NCI-H1694 (cell line): ENCODE results near the gene WIF1.

Experiments used
- DNase-seq: peaks from one replicate; lab custom pipeline; 2025; lab: John Stamatoyannopoulos, UW

Gene WIF1

DNA sequence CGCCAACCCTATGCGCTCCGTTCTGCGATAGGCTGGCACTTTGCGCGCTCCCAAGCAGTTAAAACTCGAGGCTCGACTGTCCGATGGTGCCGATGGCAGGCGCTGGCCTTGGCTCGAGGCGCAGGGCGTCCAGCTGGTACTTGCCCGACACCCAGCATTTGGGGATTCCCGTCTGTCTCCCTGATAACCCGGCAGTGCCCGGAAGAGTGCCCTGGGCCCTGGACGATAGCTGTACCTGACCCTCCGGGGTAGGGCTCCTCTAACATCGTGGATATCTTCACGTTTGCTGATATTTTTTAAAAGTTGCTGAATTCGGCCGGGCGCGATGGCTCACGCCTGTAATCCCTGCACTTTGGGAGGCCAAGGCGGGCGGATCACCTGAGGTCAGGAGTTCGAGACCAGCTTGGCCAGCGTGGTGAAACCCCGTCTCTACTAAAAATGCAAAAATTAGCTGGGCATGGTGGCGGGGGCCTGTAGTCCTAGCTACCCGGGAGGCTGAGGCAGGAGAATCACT, 908 bp upstream of the WIF1 start:
- DNase-seq, result no peak

- no peak for DNase-seq
Measured at GRCh38 chr12:65119063-65119462, 2.0 kb downstream of the WIF1 start.

GRCh38 chr12:65113621-65114035, 7.5 kb downstream of the WIF1 start:
- no peak for DNase-seq

DNA sequence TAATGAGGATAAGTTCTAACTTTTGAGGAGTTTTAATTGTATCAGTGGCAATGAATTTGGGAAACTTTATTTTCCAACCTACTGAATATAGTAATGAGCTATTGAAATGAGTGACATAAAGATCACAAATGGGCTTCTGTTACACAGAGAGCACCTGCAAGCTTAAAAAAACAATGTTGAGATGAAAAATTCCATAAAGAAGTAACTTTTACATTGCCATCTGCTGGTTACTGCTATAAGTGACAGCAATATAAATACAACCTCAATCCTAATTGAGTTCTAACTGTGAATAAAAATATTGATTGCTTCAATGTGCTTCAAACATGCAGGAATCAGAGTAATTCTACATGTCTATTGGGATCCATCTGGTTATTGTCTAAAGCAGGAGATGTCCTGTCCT, 14.2 kb downstream of the WIF1 start:
- no peak for DNase-seq

DNA sequence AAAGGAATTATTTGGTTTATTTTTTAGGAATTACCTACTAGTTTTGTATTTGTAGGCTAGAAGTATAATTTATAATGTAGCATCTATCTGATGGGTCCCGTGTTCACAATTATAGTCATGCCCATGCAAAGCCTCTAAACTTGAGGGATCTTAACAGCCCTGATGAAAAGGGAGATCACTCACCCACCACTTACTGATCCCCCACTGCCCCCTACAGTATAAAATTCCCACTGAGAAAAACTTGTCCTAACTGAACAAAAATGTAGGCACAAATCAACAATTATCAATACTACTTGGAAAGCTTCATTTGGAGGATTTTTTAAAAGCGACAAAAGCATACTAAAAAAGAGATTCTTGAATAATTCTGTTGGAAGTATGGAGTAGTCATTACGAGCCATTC, 21.0 kb downstream of the WIF1 start:
- no peak for DNase-seq

GRCh38 chr12:65099182-65099581, 21.9 kb downstream of the WIF1 start:
- no peak for DNase-seq

DNA sequence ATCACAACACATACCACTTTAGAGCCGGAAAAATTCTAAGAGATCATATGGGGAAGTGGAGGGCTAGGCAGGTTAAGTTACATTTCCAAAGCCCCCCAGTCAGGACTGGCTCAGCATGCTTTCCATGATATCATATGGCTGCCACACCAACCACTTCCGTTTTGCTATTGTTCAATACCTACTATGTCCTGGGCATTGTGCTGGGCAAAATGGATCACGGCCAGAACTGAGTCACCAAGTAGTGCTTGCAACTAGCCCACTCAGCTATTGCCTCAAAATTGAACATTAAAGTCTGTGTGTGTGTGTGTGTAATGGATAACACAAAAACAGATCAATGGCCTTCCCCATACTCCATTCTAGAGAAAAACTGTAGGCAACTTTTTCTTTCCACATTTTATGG, 22.7 kb downstream of the WIF1 start:
- no peak for DNase-seq

- DNase-seq, result no peak
Measured at GRCh38 chr12:65094722-65095121, 26.4 kb downstream of the WIF1 start.

DNA sequence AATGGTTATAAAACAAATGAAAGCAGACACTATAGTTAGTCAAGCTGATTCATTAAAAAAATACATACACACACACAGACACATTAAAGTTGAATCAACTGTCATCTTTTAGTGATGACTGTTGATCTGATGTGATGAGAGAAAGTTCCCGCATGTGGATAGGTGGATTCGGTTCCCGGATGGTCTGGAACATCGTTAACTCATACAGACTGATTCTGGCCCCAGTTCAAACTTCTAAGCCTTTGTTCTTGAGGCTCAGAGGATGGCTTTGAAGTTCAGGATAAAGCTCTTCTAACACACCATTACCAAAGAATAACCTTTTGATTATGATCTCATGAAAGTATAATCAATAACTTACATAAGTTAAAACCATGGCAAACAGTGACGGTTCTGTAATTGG, 27.5 kb downstream of the WIF1 start:
- no peak for DNase-seq

- no peak for DNase-seq
Measured at GRCh38 chr12:65090461-65090860, 30.6 kb downstream of the WIF1 start.

- DNase-seq, result no peak
Measured at GRCh38 chr12:65086236-65086635, 34.9 kb downstream of the WIF1 start.

GRCh38 chr12:65084579-65084978, 36.5 kb downstream of the WIF1 start:
- no peak for DNase-seq

DNA sequence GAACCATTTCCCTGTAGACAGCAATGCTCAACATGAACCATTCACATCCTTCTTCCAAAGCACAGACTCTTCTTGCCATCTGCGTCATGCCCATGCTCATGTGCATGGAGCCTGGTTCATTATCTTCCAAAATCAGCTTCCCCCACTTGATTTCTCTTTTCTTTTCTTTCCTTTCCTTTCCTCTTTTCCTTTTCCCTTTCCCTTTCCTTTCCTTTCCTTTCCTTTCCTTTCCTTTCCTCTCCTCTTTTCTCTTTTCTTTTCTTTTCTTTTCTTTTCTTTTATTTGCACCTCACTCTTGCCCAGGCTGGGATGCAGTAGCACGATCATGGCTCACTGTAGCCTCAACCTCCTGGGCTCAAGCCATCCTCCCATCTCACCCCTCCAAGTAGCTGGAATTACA, 37.5 kb downstream of the WIF1 start:
- DNase-seq, result no peak

GRCh38 chr12:65082406-65082805, 38.7 kb downstream of the WIF1 start:
- DNase-seq, result no peak

DNA sequence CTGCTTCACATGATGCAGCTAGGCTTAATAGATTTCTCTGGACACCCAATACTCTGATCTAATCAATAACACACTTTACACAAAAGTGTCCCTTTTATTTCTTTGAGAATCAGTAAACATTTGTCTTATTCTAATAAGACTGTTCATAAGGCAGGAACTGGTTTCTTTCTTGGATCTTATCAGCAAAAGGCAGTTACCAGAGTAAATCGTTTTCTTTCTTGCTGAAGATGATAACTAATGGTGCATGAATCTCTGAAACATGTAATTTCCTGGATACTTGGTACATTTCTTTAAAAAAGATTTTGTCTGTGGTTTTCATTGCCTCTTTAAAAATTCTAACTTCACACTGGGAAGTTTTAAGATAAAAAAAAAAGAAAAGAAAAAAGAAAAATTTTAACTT, 39.6 kb downstream of the WIF1 start:
- no peak for DNase-seq

DNA sequence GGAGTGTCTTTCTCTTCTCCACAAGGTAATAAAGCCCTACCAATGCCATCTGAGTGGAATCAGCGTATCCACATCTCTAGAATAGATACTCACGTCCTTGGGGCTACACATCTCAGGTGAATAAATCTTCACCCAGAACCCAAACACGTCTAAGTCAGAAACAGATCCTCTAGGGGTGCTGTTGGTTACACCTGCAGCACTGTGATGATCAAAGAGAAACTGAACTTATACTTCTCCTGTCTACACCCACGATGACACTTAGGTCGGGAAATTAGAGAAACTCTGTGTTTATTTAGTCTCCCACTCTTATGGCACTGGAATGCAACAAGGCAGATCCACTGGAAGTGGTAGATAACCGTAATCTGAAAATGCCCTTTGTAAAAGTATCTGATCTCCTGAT, 46.2 kb downstream of the WIF1 start:
- no peak for DNase-seq

DNA sequence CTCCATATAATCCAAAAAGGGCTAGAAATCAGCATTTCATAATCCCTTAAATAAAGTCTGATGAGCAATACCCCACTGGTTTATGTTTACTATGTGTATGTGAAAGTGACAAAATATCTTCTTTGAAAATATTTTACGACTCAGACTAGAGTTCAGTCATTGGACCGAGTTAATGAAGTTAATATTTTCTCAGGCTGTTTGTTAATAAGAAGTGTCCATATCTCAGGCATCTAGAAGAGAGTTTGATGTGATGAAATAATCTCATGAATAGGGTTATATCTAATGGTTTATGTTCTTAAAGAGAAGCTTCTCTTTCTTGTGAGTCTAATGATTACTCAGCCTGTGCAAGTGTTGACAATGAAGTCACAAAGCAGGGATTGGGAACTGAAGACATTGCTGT, 51.8 kb downstream of the WIF1 start:
- DNase-seq, result no peak

- no peak for DNase-seq
Measured at GRCh38 chr12:65067383-65067782, 53.7 kb downstream of the WIF1 start.

DNA sequence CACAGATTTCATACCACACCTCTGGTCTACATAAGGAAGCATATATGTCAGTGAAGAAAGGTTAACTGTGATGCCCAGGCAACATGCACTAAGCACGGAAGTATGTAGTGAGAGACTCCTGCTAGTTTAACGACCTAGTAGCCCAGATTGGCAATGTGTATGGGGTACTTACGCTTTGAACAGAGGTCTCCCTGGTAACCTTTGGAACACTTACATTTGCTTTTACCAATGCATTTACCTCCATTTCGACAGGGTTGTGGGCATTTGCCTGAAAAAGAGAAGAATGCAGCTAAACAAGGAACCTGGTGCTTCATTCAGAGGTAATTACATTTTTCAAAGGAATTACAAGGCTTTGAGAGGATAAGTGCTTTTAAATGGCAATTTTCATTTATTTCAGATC, 65.2 kb downstream of the WIF1 start:
- DNase-seq, result no peak

DNA sequence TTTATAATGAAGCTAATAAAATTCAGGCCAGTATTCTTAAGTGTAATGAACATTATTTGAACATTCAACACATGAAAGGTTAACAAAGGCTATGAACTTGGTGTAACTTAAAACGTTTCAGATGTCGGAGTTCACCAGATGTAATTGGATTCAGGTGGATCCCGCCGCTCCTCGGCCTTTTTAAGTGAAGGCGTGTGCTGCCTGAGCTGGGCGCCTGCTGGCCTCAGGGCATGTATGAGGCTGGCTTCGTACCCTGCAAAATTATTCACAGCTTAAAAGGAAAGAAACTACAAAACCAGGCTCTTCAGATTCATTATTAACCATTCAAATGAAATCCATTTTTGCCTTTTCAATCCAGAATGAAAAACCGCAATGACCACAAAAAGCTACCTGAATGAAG, 69.9 kb downstream of the WIF1 start:
- DNase-seq, result no peak

GRCh38 chr12:65045269-65045668, 75.8 kb downstream of the WIF1 start:
- DNase-seq, result no peak

- DNase-seq, result no peak
Measured at GRCh38 chr12:65039301-65039700, 81.8 kb downstream of the WIF1 start.

DNA sequence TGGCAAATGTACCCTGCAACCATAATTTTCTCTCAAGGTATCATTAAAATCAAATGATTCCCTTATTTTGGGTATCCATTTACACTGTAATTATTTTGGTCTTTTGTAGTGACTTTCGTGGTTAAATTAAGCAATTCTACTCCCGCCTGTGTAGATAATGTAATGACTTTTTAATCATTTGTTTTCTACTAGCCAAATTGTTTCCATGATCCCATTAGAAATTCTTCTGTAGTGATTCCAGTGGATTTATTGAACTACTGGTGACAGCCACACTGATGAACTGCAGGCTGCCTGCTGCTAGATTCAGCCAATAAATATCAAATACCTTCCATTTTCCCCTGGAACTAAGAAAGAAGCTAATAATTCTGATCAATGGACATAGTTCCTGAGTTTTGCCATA, 96.0 kb downstream of the WIF1 start:
- no peak for DNase-seq

- DNase-seq, result no peak
Measured at GRCh38 chr12:65023485-65023884, 97.6 kb downstream of the WIF1 start.

DNA sequence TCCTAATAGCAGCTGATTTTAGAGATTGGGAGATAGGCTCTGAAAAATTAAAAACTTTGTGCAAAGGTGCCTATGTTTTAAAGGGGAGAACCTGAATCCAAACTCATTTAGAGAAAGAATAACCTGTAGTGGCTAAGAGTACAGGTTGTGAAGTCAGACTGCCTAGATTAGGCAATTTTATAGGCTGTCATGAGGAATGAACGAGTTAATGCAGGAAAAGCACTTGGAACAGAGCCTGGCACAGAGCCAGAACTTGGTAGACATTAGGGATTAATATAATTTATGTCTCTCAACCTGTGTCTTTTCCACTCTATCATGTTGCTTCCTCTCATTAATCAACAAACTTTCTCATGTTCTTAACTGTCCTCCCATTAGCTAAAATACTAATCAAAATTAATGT, 98.1 kb downstream of the WIF1 start:
- DNase-seq, result no peak
